Fibroblast of lung (primary cell): ENCODE data around the gene PSMG2. TPM values are rescaled to one million over a fixed set of nuclear protein-coding genes. Genes with fewer than 3 reads are reported as not detected.

Experiments
- DNase-seq, 2 donors: peaks; one replicate each; pipeline versions ENCODE4 v3.0.0 to v3.0.0-alpha.2; 2010; ENCODE audit warnings: low read depth in 2 of 2
- H2AFZ ChIP-seq: 2 replicates; pipeline ENCODE4 v1.5.1; 2012; ENCODE audit warnings: low read length, control low read depth, inconsistent platforms
- H3K27ac ChIP-seq: 2 replicates; pipeline ENCODE4 v1.5.1; 2011; ENCODE audit warnings: low read length, control low read depth; ENCODE audit not compliant: insufficient read depth
- H3K27me3 ChIP-seq: 2 replicates; pipeline ENCODE4 v1.5.1; 2011; ENCODE audit warnings: mild to moderate bottlenecking, low read length; ENCODE audit not compliant: control insufficient read depth, insufficient read depth
- H3K36me3 ChIP-seq: 2 replicates; pipeline ENCODE4 v1.5.1; 2011; ENCODE audit warnings: low read length; ENCODE audit not compliant: control insufficient read depth, insufficient read depth
- H3K4me1 ChIP-seq: 2 replicates; pipeline ENCODE4 v1.5.1; 2011; ENCODE audit warnings: low read length; ENCODE audit not compliant: control insufficient read depth, insufficient read depth; ENCODE audit errors: extremely low read depth
- H3K4me2 ChIP-seq: 2 replicates; pipeline ENCODE4 v1.5.1; 2011; ENCODE audit warnings: low read length, control low read depth; ENCODE audit not compliant: insufficient read depth; ENCODE audit errors: extremely low read depth
- H3K4me3 ChIP-seq, 4 experiments: fragments of 200-600 bp in 1 of 4; sonication (generic) in 1 of 4; replicated peaks in 1 of 4; 2 replicates each; pipeline ENCODE4 v1.5.1; 2011 to 2016; ENCODE audit warnings: low read length in 4 of 4, low read depth in 3 of 4, mild to moderate bottlenecking in 3 of 4, control low read depth in 2 of 4, inconsistent platforms in 1 of 4, mixed read lengths in 1 of 4; ENCODE audit not compliant: insufficient read depth in 1 of 4; ENCODE audit errors: control extremely low read depth in 1 of 4
- H3K79me2 ChIP-seq: 2 replicates; pipeline ENCODE4 v1.5.1; 2012; ENCODE audit warnings: mild to moderate bottlenecking, low read length, inconsistent platforms; ENCODE audit not compliant: control insufficient read depth, insufficient read depth
- H3K9ac ChIP-seq: 2 replicates; pipeline ENCODE4 v1.5.1; 2011; ENCODE audit warnings: mild to moderate bottlenecking, low read length, control low read depth; ENCODE audit not compliant: insufficient read depth
- H3K9me3 ChIP-seq: 2 replicates; pipeline ENCODE4 v1.5.1; 2012; ENCODE audit warnings: low read depth, low read length; ENCODE audit not compliant: control insufficient read depth, insufficient read depth
- H4K20me1 ChIP-seq: 2 replicates; pipeline ENCODE4 v1.5.1; 2011; ENCODE audit warnings: low read length; ENCODE audit not compliant: control insufficient read depth, insufficient read depth; ENCODE audit errors: extremely low read depth
- EZH2 ChIP-seq: IDR thresholded peaks from 2 replicates; pipeline ENCODE4 v1.5.1; 2012; ENCODE audit warnings: low read length, control low read depth, mild to moderate bottlenecking; ENCODE audit errors: missing control alignments
- polyA plus RNA-seq, 2 donors: library from polyadenylated mRNA; depleted of rRNA in 1 of 2; stranded (reverse) in 1 of 2; unstranded in 1 of 2; fragments of >200 nt; gene quantifications; 2 replicates each; pipeline ENCODE4 v1.2.1, GENCODE V29; 2011 to 2012; ENCODE audit warnings: missing spikeins in 1 of 2
- total RNA-seq: library from RNA; depleted of rRNA; stranded (reverse); fragments of >200 nt; gene quantifications from 2 replicates; pipeline ENCODE4 v1.2.1, GENCODE V29; 2014
- TF ChIP-seq, protein P1 (sequence below), 2 donors: IDR thresholded peaks in 1 of 2; conservative IDR thresholded peaks in 1 of 2; 1 replicate in 1 of 2; 2 replicates in 1 of 2; pipeline ENCODE4 v1.5.1; 2011 to 2012; ENCODE audit warnings: low read length in 2 of 2, control low read depth in 1 of 2, inconsistent platforms in 1 of 2, low read depth in 1 of 2, mild to moderate bottlenecking in 1 of 2

The PSMG2 gene
- total and polyA plus RNA-seq, 2 donors (not counting 1 experiment from before 2014, with no cell fraction given) = 72.8 to 79.4 TPM

DNA sequence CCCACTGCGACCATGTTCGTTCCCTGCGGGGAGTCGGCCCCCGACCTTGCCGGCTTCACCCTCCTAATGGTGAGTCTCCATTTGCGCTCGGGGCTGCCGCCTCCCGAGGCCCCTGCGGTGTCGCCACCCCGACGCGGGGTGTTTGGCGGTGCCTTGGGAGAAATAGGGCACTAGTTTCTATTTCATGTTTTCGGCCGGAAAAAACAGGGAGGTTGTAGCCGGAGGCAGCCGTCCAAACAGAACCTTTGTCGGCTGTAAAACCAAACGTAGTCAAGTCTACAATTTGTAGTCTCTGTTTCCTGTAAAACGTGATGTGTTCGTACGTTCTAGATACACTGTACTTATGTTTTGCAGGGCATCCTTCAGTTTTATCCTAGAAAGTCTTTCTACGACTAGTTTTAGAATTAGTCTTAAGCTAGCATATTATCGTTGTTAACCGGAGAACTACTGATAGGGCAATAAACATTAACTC, 290 bp downstream of the PSMG2 start:
- H3K4me3 ChIP-seq = peak overlapping the region; percentile 67 to 98 (median 92)
- H3K79me2 ChIP-seq = peaks cover 42% of the 10 kb centered on the region
- peak overlapping the region; percentile 60 for H2AFZ ChIP-seq
- H3K27ac ChIP-seq = peak overlapping the region; percentile 96
- DNase-seq = no peak
- H3K4me2 ChIP-seq = peak overlapping the region; percentile 67
- H3K9me3 ChIP-seq = no peaks in the 10 kb centered on the region
- H4K20me1 ChIP-seq = no peaks in the 10 kb centered on the region
- no peaks in the 10 kb centered on the region for H3K27me3 ChIP-seq
- H3K36me3 ChIP-seq = no peaks in the 10 kb centered on the region
- peak overlapping the region; percentile 99 for H3K9ac ChIP-seq
- no peaks in the 10 kb centered on the region for H3K4me1 ChIP-seq
- TF ChIP-seq, protein P1, sequence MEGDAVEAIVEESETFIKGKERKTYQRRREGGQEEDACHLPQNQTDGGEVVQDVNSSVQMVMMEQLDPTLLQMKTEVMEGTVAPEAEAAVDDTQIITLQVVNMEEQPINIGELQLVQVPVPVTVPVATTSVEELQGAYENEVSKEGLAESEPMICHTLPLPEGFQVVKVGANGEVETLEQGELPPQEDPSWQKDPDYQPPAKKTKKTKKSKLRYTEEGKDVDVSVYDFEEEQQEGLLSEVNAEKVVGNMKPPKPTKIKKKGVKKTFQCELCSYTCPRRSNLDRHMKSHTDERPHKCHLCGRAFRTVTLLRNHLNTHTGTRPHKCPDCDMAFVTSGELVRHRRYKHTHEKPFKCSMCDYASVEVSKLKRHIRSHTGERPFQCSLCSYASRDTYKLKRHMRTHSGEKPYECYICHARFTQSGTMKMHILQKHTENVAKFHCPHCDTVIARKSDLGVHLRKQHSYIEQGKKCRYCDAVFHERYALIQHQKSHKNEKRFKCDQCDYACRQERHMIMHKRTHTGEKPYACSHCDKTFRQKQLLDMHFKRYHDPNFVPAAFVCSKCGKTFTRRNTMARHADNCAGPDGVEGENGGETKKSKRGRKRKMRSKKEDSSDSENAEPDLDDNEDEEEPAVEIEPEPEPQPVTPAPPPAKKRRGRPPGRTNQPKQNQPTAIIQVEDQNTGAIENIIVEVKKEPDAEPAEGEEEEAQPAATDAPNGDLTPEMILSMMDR (conservative IDR thresholded peaks at IDR 0.05 in 1 of 2, IDR thresholded peaks at IDR 0.05 in 1 of 2; ENCODE audit: low read depth in 1 of 2, low read length in 2 of 2) = no peak
- TF ChIP-seq EZH2 = no peak

DNA sequence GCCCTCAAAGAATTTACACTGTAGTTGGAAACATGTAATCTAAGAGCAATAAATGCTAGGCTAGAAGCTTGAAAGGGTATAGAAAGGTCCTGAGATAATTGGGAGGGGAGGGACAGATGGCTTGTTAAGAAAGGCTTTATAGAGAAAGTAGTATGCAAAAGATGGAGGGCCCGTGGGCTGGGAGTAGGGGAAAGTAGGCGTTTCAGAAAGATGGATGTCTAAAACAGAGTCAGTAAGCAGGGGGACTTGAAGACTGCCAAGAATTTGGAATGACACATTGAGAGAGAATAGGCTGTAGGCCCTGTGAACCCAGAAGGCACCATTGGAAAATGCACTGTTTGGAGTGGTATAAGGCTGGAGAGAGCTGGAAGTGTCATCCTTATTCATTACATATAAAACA, 822 bp downstream of the PSMG2 start:
- DNase-seq = peak; percentile 20 to 47
- no peaks in the 10 kb centered on the region for H3K4me1 ChIP-seq
- H3K36me3 ChIP-seq = no peaks in the 10 kb centered on the region
- H3K4me2 ChIP-seq = peak overlapping the region; percentile 67
- TF ChIP-seq, protein P1 (conservative IDR thresholded peaks at IDR 0.05 in 1 of 2, IDR thresholded peaks at IDR 0.05 in 1 of 2; ENCODE audit: low read depth in 1 of 2, low read length in 2 of 2) = no peak
- TF ChIP-seq EZH2 = no peak
- H4K20me1 ChIP-seq = no peaks in the 10 kb centered on the region
- no peaks in the 10 kb centered on the region for H3K27me3 ChIP-seq
- no peaks in the 10 kb centered on the region for H3K9me3 ChIP-seq
- H3K4me3 ChIP-seq = peak overlapping the region; percentile 67 to 98 (median 92)
- H3K9ac ChIP-seq = peak overlapping the region; percentile 99
- H2AFZ ChIP-seq = no peak overlapping the region
- peak overlapping the region; percentile 96 for H3K27ac ChIP-seq
- H3K79me2 ChIP-seq = peaks cover 42% of the 10 kb centered on the region

DNA sequence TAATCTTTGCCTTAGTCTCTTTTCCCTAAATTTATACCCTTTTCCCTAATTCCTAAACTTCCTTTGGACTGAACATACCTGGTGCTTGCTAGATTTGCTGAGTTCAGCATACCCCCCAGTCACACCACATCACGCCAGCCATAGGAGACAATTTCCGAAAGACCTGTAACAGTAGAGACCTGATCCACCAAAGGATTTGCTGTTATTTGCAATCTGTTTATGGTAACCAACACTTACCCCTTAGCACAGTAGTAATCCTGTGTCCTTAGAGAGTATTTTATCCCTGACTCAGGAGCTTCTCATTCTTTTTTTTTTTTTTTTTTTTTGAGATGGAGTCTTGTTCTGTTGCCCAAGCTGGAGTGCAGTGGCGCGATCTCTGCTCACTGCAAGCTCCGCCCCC, 8.6 kb downstream of the PSMG2 start:
- Histone ChIP-seq H3K4me3 (no peak overlapping the region), H3K79me2 (no peaks in the 10 kb centered on the region), H3K9me3 (no peaks in the 10 kb centered on the region), H3K36me3 (peaks cover 15% of the 10 kb centered on the region), H3K27ac (no peak overlapping the region), H3K4me1 (no peaks in the 10 kb centered on the region), H3K27me3 (no peaks in the 10 kb centered on the region), H3K9ac (no peak overlapping the region), H2AFZ (no peak overlapping the region), H3K4me2 (no peak overlapping the region), H4K20me1 (no peaks in the 10 kb centered on the region)
- no peak for DNase-seq
- no peak for TF ChIP-seq EZH2
- TF ChIP-seq, protein P1 (conservative IDR thresholded peaks at IDR 0.05 in 1 of 2, IDR thresholded peaks at IDR 0.05 in 1 of 2; ENCODE audit: low read depth in 1 of 2, low read length in 2 of 2) = no peak
